ENCODE data around the gene ACVR1. TPM values are rescaled to one million over a fixed set of nuclear protein-coding genes. Genes with fewer than 3 reads are reported as not detected.

Gene ACVR1
- total and polyA plus RNA-seq, 9 of the 15 experiments (the other 6 are each of a cell fraction or from before 2014, with no cell fraction given) = 3.8 to 14.3 (median 6.9) TPM

DNA sequence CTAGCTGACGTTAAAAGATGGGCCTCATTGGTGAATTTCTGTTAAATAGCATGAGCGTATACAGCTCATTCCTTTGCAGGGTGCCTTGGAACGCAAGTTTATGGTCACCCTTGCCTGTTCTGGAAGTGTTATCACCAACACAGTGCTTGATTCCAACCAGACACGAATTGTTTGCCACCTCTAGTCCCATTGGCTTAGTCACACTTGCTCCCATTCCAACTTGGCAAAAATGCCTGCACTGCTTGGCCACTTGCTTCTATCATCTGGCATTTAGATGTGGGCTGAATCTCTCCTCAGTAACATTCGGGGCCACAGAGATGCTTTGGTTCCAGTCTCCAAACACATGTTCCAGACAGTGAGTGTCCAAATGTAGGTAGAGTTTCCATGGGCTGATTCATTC lies 27.5 kb upstream of the ACVR1 start (continued):
- TF ChIP-seq TRIM28 (IDR thresholded peaks at IDR 0.05) (no peak), GTF2A2 (tag; IDR thresholded peaks at IDR 0.05) (no peak), ZNF668 (CRISPR knock-in tag; IDR thresholded peaks at IDR 0.05) (no peak), GABPB1 (CRISPR knock-in tag; IDR thresholded peaks at IDR 0.05) (no peak)
- TF ChIP-seq, protein P1, sequence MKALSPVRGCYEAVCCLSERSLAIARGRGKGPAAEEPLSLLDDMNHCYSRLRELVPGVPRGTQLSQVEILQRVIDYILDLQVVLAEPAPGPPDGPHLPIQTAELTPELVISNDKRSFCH (CRISPR knock-in tag; IDR thresholded peaks at IDR 0.05) = no peak
- TF ChIP-seq, protein P1 (tag; IDR thresholded peaks at IDR 0.05) = no peak

DNA sequence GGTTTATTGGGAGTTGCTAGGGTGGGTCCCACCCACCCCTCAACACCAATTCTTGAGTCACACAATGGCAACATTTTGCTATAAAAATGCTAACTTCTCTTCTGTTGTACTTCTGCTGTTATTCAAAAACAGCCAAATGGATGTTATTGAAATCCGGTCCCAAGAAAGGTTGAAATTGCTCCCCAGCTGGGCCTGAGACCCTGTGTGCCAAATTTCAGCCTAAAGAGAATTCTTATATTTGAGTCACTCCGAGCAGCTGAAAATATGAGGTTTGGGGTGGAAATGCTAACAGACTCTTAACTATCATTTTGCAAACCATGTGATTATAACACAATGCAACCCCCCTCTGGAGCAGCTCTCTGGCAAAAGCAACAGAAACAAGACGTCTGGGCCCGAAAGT lies 27.0 kb upstream of the ACVR1 start:
- intact Hi-C loops (cut with micrococcal nuclease) (loop anchor here (5.0 kb wide), 1 partner anchor 84 kb away; no protein-coding TSS in a partner anchor), in situ Hi-C loops (cut with MboI) (loop anchor here (10.0 kb wide), 1 partner anchor 102 kb away; no protein-coding TSS in a partner anchor)
- Histone ChIP-seq H3K36me3 (ENCODE audit: control insufficient read depth, insufficient read depth, low read length) (no peaks in the 10 kb centered on the region), H3K4me2 (ENCODE audit: insufficient read depth, low read length) (no peak overlapping the region), H3K9ac (ENCODE audit: insufficient read depth in 1 of 2, low read depth in 2 of 2, low read length in 2 of 2) (no peak overlapping the region), H3K9me1 (ENCODE audit: control insufficient read depth, insufficient read depth, low read length) (no peaks in the 10 kb centered on the region), H3K27ac (ENCODE audit: extremely low read depth, low read depth, low read length) (no peak overlapping the region), H3K4me1 (replicated peaks in 1 of 2; ENCODE audit: control insufficient read depth in 2 of 2, insufficient read depth in 2 of 2, low read length in 2 of 2) (peaks cover 15 to 38% of the 10 kb centered on the region in 2 experiments), H4K20me1 (replicated peaks; ENCODE audit: control insufficient read depth, insufficient read depth, low read length) (no peaks in the 10 kb centered on the region), H3K27me3 (ENCODE audit: control insufficient read depth in 2 of 2, insufficient read depth in 2 of 2, low read length in 2 of 2) (no peaks in the 10 kb centered on the region), H3K4me3 (no peak overlapping the region), H3K9me3 (replicated peaks; ENCODE audit: control insufficient read depth, insufficient read depth, low read depth, low read length) (no peaks in the 10 kb centered on the region), H3K79me2 (ENCODE audit: control insufficient read depth, insufficient read depth, low read length) (no peaks in the 10 kb centered on the region), H2AFZ (ENCODE audit: low read depth, low read length) (peak overlapping the region; percentile 40; the same call in 1 of the 2 replicates)
- no TSS peak for BruUV-seq (replicated peaks)
- WGBS (ENCODE audit: insufficient coverage, low coverage, missing lambda C conversion rate) = 82% methylated on average over 4 of the region's 4 CpGs
- DNase-seq (ENCODE audit: extremely low read depth in 1 of 4, low spot score in 3 of 4) (no peak), FAIRE-seq (no peak), ATAC-seq (no peak)
- CTCF ChIA-PET (ENCODE audit: low intra/inter-chr PET ratio) = no interaction called here
- TF ChIP-seq ZNF507 (tag; conservative IDR thresholded peaks at IDR 0.05) (no peak), ZNF644 (tag; IDR thresholded peaks at IDR 0.05; ENCODE audit: low read depth) (no peak), ZNF12 (CRISPR knock-in tag; IDR thresholded peaks at IDR 0.05) (no peak)
- TF ChIP-seq, protein P2, sequence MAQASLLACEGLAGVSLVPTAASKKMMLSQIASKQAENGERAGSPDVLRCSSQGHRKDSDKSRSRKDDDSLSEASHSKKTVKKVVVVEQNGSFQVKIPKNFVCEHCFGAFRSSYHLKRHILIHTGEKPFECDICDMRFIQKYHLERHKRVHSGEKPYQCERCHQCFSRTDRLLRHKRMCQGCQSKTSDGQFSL (CRISPR knock-in tag; IDR thresholded peaks at IDR 0.05) = no peak
- TF ChIP-seq, protein P2 (tag; IDR thresholded peaks at IDR 0.05) = no peak
- POLR2A ChIA-PET = interaction anchor here (1.2 kb wide), 1 partner anchor 9 kb away, joined by 3 read pairs; no protein-coding TSS in a partner anchor

All from K562 (cell line).